ENCODE results near the gene MRPL37.

Gene MRPL37

DNA sequence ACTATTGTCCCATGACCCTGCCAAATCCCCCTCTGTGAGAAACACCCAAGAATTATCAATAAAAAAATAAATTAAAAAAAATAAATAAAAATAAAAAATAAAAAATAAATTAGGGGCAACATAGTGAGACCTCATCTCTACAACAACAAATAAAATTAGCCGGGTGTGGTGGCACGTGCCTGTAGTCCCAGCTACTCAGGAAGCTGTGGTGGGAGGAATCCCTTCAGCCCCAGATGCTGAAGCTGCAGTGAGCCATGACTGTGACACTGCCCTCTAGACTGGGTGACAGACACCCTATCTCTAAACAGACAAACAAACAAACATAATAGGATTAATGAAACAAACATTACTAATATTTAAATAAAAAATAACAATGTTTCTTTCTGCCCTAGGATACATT lies 34.3 kb downstream of the MRPL37 start:
- no peak for DNase-seq
- H3K27ac ChIP-seq (ENCODE audit: low read length), result no peak overlapping the region
- no peak for TF ChIP-seq EZH2 (IDR thresholded peaks at IDR 0.05; ENCODE audit: borderline replicate concordance, low read depth, low read length, severe bottlenecking)
- TF ChIP-seq, protein P1, sequence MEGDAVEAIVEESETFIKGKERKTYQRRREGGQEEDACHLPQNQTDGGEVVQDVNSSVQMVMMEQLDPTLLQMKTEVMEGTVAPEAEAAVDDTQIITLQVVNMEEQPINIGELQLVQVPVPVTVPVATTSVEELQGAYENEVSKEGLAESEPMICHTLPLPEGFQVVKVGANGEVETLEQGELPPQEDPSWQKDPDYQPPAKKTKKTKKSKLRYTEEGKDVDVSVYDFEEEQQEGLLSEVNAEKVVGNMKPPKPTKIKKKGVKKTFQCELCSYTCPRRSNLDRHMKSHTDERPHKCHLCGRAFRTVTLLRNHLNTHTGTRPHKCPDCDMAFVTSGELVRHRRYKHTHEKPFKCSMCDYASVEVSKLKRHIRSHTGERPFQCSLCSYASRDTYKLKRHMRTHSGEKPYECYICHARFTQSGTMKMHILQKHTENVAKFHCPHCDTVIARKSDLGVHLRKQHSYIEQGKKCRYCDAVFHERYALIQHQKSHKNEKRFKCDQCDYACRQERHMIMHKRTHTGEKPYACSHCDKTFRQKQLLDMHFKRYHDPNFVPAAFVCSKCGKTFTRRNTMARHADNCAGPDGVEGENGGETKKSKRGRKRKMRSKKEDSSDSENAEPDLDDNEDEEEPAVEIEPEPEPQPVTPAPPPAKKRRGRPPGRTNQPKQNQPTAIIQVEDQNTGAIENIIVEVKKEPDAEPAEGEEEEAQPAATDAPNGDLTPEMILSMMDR (IDR thresholded peaks at IDR 0.05; ENCODE audit: borderline replicate concordance, extremely low read depth, low read length, poor library complexity, severe bottlenecking), result no peak
- no peak overlapping the region for H2AFZ ChIP-seq (ENCODE audit: low read depth, low read length)
- ATAC-seq (ENCODE audit: insufficient read depth, low read depth), result no peak
- H3K4me3 ChIP-seq (ENCODE audit: low read depth in 1 of 2, low read length in 2 of 2), result no peak overlapping the region
- no peaks in the 10 kb centered on the region for H3K9me3 ChIP-seq (ENCODE audit: insufficient read depth, low read length, severe bottlenecking)
- H3K4me1 ChIP-seq (ENCODE audit: insufficient read depth, low read length), result no peaks in the 10 kb centered on the region
- H3K79me2 ChIP-seq (ENCODE audit: insufficient read depth, low read length), result no peaks in the 10 kb centered on the region
- peaks cover 4% of the 10 kb centered on the region; the same call in 1 of the 2 replicates for H4K20me1 ChIP-seq (ENCODE audit: insufficient read depth, low read length)
- H3K27me3 ChIP-seq (ENCODE audit: insufficient read depth, low read length, poor library complexity), result no peaks in the 10 kb centered on the region
- H3K36me3 ChIP-seq (ENCODE audit: insufficient read depth, low read length), result peaks cover 59% of the 10 kb centered on the region
- no peak overlapping the region for H3K9ac ChIP-seq (ENCODE audit: low read depth, low read length)
- no peak overlapping the region for H3K4me2 ChIP-seq (ENCODE audit: insufficient read depth, low read length)

DNA sequence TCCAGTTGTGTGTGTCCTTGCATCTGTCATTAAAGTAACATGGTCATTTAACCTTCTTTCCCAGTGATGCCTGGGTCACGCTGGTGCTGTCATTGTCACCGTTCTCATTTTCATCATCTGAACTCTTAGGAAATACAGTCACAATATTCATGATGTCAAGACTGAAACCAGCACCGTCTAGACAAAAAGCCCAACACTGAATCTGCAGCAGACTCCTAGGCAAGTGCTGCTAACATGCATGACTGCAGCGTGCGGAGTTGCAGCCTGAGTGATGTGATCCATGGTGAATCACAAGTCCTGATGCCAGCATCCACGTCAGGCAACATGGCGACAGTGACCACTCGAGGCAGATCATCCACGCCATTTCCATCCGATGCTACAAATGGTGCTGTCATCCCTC lies 37.6 kb downstream of the MRPL37 start:
- H3K27me3 ChIP-seq (ENCODE audit: insufficient read depth, low read length, poor library complexity), result no peaks in the 10 kb centered on the region
- DNase-seq, result no peak
- H3K4me3 ChIP-seq (ENCODE audit: low read depth in 1 of 2, low read length in 2 of 2), result no peak overlapping the region
- H4K20me1 ChIP-seq (ENCODE audit: insufficient read depth, low read length), result peaks cover 3% of the 10 kb centered on the region
- H2AFZ ChIP-seq (ENCODE audit: low read depth, low read length), result no peak overlapping the region
- TF ChIP-seq EZH2 (IDR thresholded peaks at IDR 0.05; ENCODE audit: borderline replicate concordance, low read depth, low read length, severe bottlenecking), result no peak
- TF ChIP-seq, protein P1 (IDR thresholded peaks at IDR 0.05; ENCODE audit: borderline replicate concordance, extremely low read depth, low read length, poor library complexity, severe bottlenecking), result no peak
- H3K9me3 ChIP-seq (ENCODE audit: insufficient read depth, low read length, severe bottlenecking), result no peaks in the 10 kb centered on the region
- ATAC-seq (ENCODE audit: insufficient read depth, low read depth), result no peak
- H3K9ac ChIP-seq (ENCODE audit: low read depth, low read length), result no peak overlapping the region
- H3K36me3 ChIP-seq (ENCODE audit: insufficient read depth, low read length), result peaks cover 71% of the 10 kb centered on the region
- no peaks in the 10 kb centered on the region for H3K4me1 ChIP-seq (ENCODE audit: insufficient read depth, low read length)
- H3K27ac ChIP-seq (ENCODE audit: low read length), result no peak overlapping the region
- no peaks in the 10 kb centered on the region for H3K79me2 ChIP-seq (ENCODE audit: insufficient read depth, low read length)
- H3K4me2 ChIP-seq (ENCODE audit: insufficient read depth, low read length), result no peak overlapping the region

DNA sequence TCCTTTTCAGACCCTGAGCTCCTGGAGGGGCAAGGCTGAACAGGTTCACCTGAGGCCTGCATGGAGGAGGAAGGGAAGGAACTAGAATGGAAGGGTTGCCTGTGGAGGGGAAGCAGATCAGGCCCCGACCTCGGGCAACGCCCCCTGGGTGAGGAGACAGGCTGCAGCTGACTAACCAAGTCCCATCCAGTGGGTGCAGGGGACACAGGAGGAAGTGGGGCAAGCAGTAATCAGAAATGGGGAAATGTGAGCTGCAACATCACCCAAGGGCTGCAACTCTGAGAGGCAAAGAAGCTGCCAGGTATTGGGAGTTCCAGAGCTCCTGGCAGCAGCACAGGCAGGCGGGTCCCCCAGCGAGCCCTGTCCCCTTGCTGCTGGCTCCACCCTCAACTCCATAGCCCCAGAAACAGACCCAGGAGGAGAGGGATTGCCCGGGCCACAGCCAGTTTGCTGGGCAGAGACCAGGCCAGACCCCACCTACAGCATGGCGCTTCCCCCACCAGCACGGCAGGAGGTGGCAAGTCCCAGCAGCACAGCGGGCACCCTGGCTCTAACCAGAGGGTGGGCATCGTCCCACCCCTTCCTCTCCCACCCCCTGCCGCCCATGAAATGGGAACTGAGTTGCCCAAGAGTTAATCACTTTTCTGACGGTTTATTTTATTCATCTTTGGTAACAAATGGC lies 38.5 kb downstream of the MRPL37 start:
- TF ChIP-seq EZH2 (IDR thresholded peaks at IDR 0.05; ENCODE audit: borderline replicate concordance, low read depth, low read length, severe bottlenecking), result no peak
- TF ChIP-seq, protein P1 (IDR thresholded peaks at IDR 0.05; ENCODE audit: borderline replicate concordance, extremely low read depth, low read length, poor library complexity, severe bottlenecking), result no peak
- no peaks in the 10 kb centered on the region for H3K27me3 ChIP-seq (ENCODE audit: insufficient read depth, low read length, poor library complexity)
- H3K9me3 ChIP-seq (ENCODE audit: insufficient read depth, low read length, severe bottlenecking), result no peaks in the 10 kb centered on the region
- DNase-seq, result no peak
- H2AFZ ChIP-seq (ENCODE audit: low read depth, low read length), result no peak overlapping the region
- H3K27ac ChIP-seq (ENCODE audit: low read length), result no peak overlapping the region
- peaks cover 3% of the 10 kb centered on the region for H4K20me1 ChIP-seq (ENCODE audit: insufficient read depth, low read length)
- ATAC-seq (ENCODE audit: insufficient read depth, low read depth), result no peak; the same call in 2 of the 3 replicates
- H3K4me1 ChIP-seq (ENCODE audit: insufficient read depth, low read length), result no peaks in the 10 kb centered on the region
- no peak overlapping the region for H3K4me2 ChIP-seq (ENCODE audit: insufficient read depth, low read length)
- H3K9ac ChIP-seq (ENCODE audit: low read depth, low read length), result no peak overlapping the region
- H3K36me3 ChIP-seq (ENCODE audit: insufficient read depth, low read length), result peaks cover 79% of the 10 kb centered on the region
- no peak overlapping the region for H3K4me3 ChIP-seq (ENCODE audit: low read depth in 1 of 2, low read length in 2 of 2)
- H3K79me2 ChIP-seq (ENCODE audit: insufficient read depth, low read length), result no peaks in the 10 kb centered on the region
